HG03469 (cell line): ENCODE data around the gene MED19.
"Not testable (repeated sequence)": the region's sequence is repeated elsewhere in the genome, so short reads cannot be mapped to it uniquely, and the experiment has no call there.

Experiments used
- ATAC-seq: cut with Tn5 transposase; IDR thresholded peaks from one replicate; pipeline ENCODE4 v1.9.1; 2021; ENCODE audit warnings: mild to moderate bottlenecking, moderate library complexity, moderate number of reproducible peaks; ENCODE audit not compliant: unreplicated experiment

Gene MED19

GRCh38 chr11:57711414-57712255, at the start of gene MED19:
MED19 (minus strand) TSS chr11:57712215; CDS start chr11:57712179, 36 bp downstream.
- peak; percentile 34 for ATAC-seq

- no peak for ATAC-seq
These were observed 46.2 kb upstream of the MED19 start for GRCh38 chr11:57758174-57758573.

- no peak for ATAC-seq
These were observed 40.9 kb upstream of the MED19 start for GRCh38 chr11:57752954-57753353.

- ATAC-seq = no peak
These were observed 39.8 kb upstream of the MED19 start, which contains the start of gene BTBD18 for GRCh38 chr11:57751676-57752253. BTBD18 (minus strand) TSS chr11:57751819; CDS start chr11:57751188, 631 bp downstream.

GRCh38 chr11:57751176-57751575, 39.2 kb upstream of the MED19 start:
- no peak for ATAC-seq

- no peak for ATAC-seq
These were observed 34.9 kb upstream of the MED19 start for GRCh38 chr11:57746920-57747319.

- no peak for ATAC-seq
These were observed 33.2 kb upstream of the MED19 start for GRCh38 chr11:57745206-57745605.

- ATAC-seq = no peak
These were observed 32.3 kb upstream of the MED19 start for GRCh38 chr11:57744357-57744756.

GRCh38 chr11:57742087-57742452, 30.1 kb upstream of the MED19 start:
- ATAC-seq = no peak

GRCh38 chr11:57741132-57742086, 29.4 kb upstream of the MED19 start, which contains the start of gene SELENOH:
SELENOH (plus strand) TSS chr11:57741491; CDS start chr11:57741596, 105 bp downstream.
- peak; percentile 83 for ATAC-seq

- ATAC-seq = no peak
These were observed 23.7 kb upstream of the MED19 start for GRCh38 chr11:57735619-57736298.

GRCh38 chr11:57732661-57733060, 20.6 kb upstream of the MED19 start:
- no peak for ATAC-seq

GRCh38 chr11:57729479-57729878, 17.5 kb upstream of the MED19 start:
- no peak for ATAC-seq

GRCh38 chr11:57728829-57729228, 16.8 kb upstream of the MED19 start:
- ATAC-seq = no peak

- ATAC-seq = no peak
These were observed 15.2 kb upstream of the MED19 start for GRCh38 chr11:57727185-57727584.

GRCh38 chr11:57716726-57717125, 4.7 kb upstream of the MED19 start:
- not testable (repeated sequence) for ATAC-seq

GRCh38 chr11:57713835-57714234, 1.8 kb upstream of the MED19 start:
- ATAC-seq = no peak

- ATAC-seq = peak; percentile 95
These were observed 488 bp upstream of the MED19 start, which contains the start of gene TMX2 for GRCh38 chr11:57712256-57713150. TMX2 (plus strand) TSS chr11:57712593; CDS start chr11:57712619, 26 bp downstream.

- ATAC-seq = no peak
These were observed 2.1 kb downstream of the MED19 start for GRCh38 chr11:57709802-57710367.
